Measurements from ENCODE around the gene MAPK10. TPM values are rescaled to one million over a fixed set of nuclear protein-coding genes. Genes with fewer than 3 reads are reported as not detected.

MAPK10 gene
- total RNA-seq, 1 experiment from 2014 or later: 6.8 TPM

GRCh38 chr4:85964298-85964697 lies 395.6 kb downstream of the MAPK10 start:
- no TSS peak for BruUV-seq (replicated peaks)
- H3K4me3 ChIP-seq (ENCODE audit: low read depth, low read length, poor library complexity, severe bottlenecking): no peak overlapping the region
- no peaks in the 10 kb centered on the region for H3K36me3 ChIP-seq (ENCODE audit: insufficient read depth, low read length, poor library complexity, severe bottlenecking)
- no peaks in the 10 kb centered on the region for H3K27me3 ChIP-seq (replicated peaks; ENCODE audit: insufficient read depth, low read depth, low read length, poor library complexity)
- ChIA-PET CTCF (interaction anchor here (1.2 kb wide), 1 partner anchor 168 kb away, joined by 4 read pairs; no protein-coding TSS in a partner anchor), POLR2A (ENCODE audit: low non-redundant PET) (no interaction called here)
- TF ChIP-seq EZH2 (IDR thresholded peaks at IDR 0.05; ENCODE audit: borderline replicate concordance, low read depth, low read length, poor library complexity, severe bottlenecking): no peak
- no peak for TF ChIP-seq CTCF (conservative IDR thresholded peaks at IDR 0.05; ENCODE audit: low read depth, low read length)
- intact Hi-C loops (cut with micrococcal nuclease; ENCODE audit: unreplicated experiment): loop anchor here (10.0 kb wide), 1 partner anchor 819 kb away; no protein-coding TSS in a partner anchor
- H3K27ac ChIP-seq (ENCODE audit: low read depth, low read length, poor library complexity, severe bottlenecking): no peak overlapping the region
- no peak for DNase-seq (ENCODE audit: low spot score)
- H3K4me1 ChIP-seq (ENCODE audit: insufficient read depth, low read length, poor library complexity, severe bottlenecking): no peaks in the 10 kb centered on the region
- no peaks in the 10 kb centered on the region for H3K9me3 ChIP-seq (ENCODE audit: low read depth, low read length, poor library complexity, severe bottlenecking)

- no peak overlapping the region for H3K27ac ChIP-seq (ENCODE audit: low read depth, low read length, poor library complexity, severe bottlenecking)
- H3K27me3 ChIP-seq (replicated peaks; ENCODE audit: insufficient read depth, low read depth, low read length, poor library complexity): no peaks in the 10 kb centered on the region
- H3K36me3 ChIP-seq (ENCODE audit: insufficient read depth, low read length, poor library complexity, severe bottlenecking): no peaks in the 10 kb centered on the region
- H3K4me1 ChIP-seq (ENCODE audit: insufficient read depth, low read length, poor library complexity, severe bottlenecking): no peaks in the 10 kb centered on the region
- DNase-seq (ENCODE audit: low spot score): no peak
- no TSS peak for BruUV-seq (replicated peaks)
- H3K9me3 ChIP-seq (ENCODE audit: low read depth, low read length, poor library complexity, severe bottlenecking): no peaks in the 10 kb centered on the region
- POLR2A ChIA-PET (ENCODE audit: low non-redundant PET): no interaction called here
- TF ChIP-seq CTCF (conservative IDR thresholded peaks at IDR 0.05; ENCODE audit: low read depth, low read length) (no peak), EZH2 (IDR thresholded peaks at IDR 0.05; ENCODE audit: borderline replicate concordance, low read depth, low read length, poor library complexity, severe bottlenecking) (no peak)
- CTCF ChIA-PET: no interaction called here
- no peak overlapping the region for H3K4me3 ChIP-seq (ENCODE audit: low read depth, low read length, poor library complexity, severe bottlenecking)
- intact Hi-C loops (cut with micrococcal nuclease; ENCODE audit: unreplicated experiment): loop anchor here (10.0 kb wide), 1 partner anchor 818 kb away; no protein-coding TSS in a partner anchor
Observed at GRCh38 chr4:85963231-85963630, 396.6 kb downstream of the MAPK10 start.

- intact Hi-C loops (cut with micrococcal nuclease; ENCODE audit: unreplicated experiment): loop anchor here (10.0 kb wide), 1 partner anchor 817 kb away; no protein-coding TSS in a partner anchor
- POLR2A ChIA-PET (ENCODE audit: low non-redundant PET): no interaction called here
- BruUV-seq (replicated peaks): no TSS peak
- Histone ChIP-seq H3K4me1 (ENCODE audit: insufficient read depth, low read length, poor library complexity, severe bottlenecking) (no peaks in the 10 kb centered on the region), H3K36me3 (ENCODE audit: insufficient read depth, low read length, poor library complexity, severe bottlenecking) (no peaks in the 10 kb centered on the region), H3K9me3 (ENCODE audit: low read depth, low read length, poor library complexity, severe bottlenecking) (no peaks in the 10 kb centered on the region), H3K27ac (ENCODE audit: low read depth, low read length, poor library complexity, severe bottlenecking) (no peak overlapping the region), H3K27me3 (replicated peaks; ENCODE audit: insufficient read depth, low read depth, low read length, poor library complexity) (no peaks in the 10 kb centered on the region), H3K4me3 (ENCODE audit: low read depth, low read length, poor library complexity, severe bottlenecking) (no peak overlapping the region)
- no peak for DNase-seq (ENCODE audit: low spot score)
- CTCF ChIA-PET: no interaction called here
- TF ChIP-seq EZH2 (IDR thresholded peaks at IDR 0.05; ENCODE audit: borderline replicate concordance, low read depth, low read length, poor library complexity, severe bottlenecking) (no peak), CTCF (conservative IDR thresholded peaks at IDR 0.05; ENCODE audit: low read depth, low read length) (no peak)
Observed at GRCh38 chr4:85961887-85962286, 398.0 kb downstream of the MAPK10 start.
